ENCODE data around the gene TRIM32. TPM values are rescaled to one million over a fixed set of nuclear protein-coding genes. Genes with fewer than 3 reads are reported as not detected.

Gene TRIM32
- polyA plus RNA-seq, 3 donors, result 0.40 to 1.4 (median 1.3) TPM

DNA sequence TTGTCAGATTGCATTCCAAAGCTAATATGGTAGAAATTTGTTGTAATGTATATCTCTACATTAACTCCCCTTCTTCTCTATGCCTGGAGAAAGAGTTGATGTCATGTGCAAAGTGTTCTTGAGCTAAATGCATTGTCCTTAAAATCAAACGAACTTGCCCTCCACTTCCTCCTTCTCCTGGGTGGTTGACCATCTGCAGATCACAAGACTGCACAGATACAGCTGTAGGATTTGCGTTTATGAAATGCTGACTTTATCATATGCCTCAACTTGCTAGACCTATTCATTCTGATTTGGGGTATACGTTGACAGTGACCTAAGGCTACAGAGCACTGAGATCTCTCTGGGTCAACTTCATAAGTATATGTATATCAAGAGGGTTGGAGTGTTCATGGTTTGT, 8.3 kb downstream of the TRIM32 start:
- H3K36me3 Mint-ChIP-seq, result peaks cover 18 to 21% of the 10 kb centered on the region in 2 donors
- H3K79me2 ChIP-seq (ENCODE audit: insufficient read depth, low read length), result no peaks in the 10 kb centered on the region
- H4K20me1 ChIP-seq (ENCODE audit: insufficient read depth, low read length), result no peaks in the 10 kb centered on the region
- peaks cover 0 to 7% (median 1%) of the 10 kb centered on the region in 7 donors for H3K9me3 Mint-ChIP-seq
- no peak overlapping the region for H2AFZ ChIP-seq (ENCODE audit: insufficient read depth, low read depth, low read length, poor library complexity, severe bottlenecking)
- peaks cover 0 to 4% (median 0%) of the 10 kb centered on the region in 3 donors for H3K27me3 Mint-ChIP-seq (ENCODE audit: low read depth in 3 of 3)
- peaks cover 4% of the 10 kb centered on the region for H3K4me1 Mint-ChIP-seq
- H3K9ac ChIP-seq (ENCODE audit: insufficient read depth, low read length, poor library complexity, severe bottlenecking), result no peak overlapping the region
- intact Hi-C loops (cut with micrococcal nuclease), result no loop called here
- H3K4me1 ChIP-seq (ENCODE audit: control insufficient read depth in 1 of 2, insufficient read depth in 2 of 2, low read length in 2 of 2), result no peaks in the 10 kb centered on the region
- H3K4me3 ChIP-seq (replicated peaks in 1 of 3; ENCODE audit: low read depth in 2 of 3, low read length in 3 of 3), result no peak overlapping the region
- no peaks in the 10 kb centered on the region for H3K27me3 ChIP-seq (ENCODE audit: control insufficient read depth in 2 of 2, insufficient read depth in 2 of 2, low read length in 2 of 2)
- H3K36me3 ChIP-seq (replicated peaks in 1 of 2; ENCODE audit: control insufficient read depth in 1 of 2, insufficient read depth in 2 of 2, low read length in 2 of 2), result peaks cover 13 to 25% of the 10 kb centered on the region in 2 donors
- DNase-seq, result no peak
- no peak for TF ChIP-seq CTCF (IDR thresholded peaks at IDR 0.05)
- no peak overlapping the region for H3K4me2 ChIP-seq (replicated peaks; ENCODE audit: extremely low read depth, low read length, poor library complexity, severe bottlenecking)
- no peak overlapping the region for H3K4me3 Mint-ChIP-seq
- no peak overlapping the region for H3K27ac Mint-ChIP-seq
- WGBS (ENCODE audit: insufficient coverage), result no CpG with 5 or more reads among the region's 3 CpGs
- no peak overlapping the region for H3K27ac ChIP-seq (ENCODE audit: low read depth in 1 of 2, low read length in 2 of 2)
- no peaks in the 10 kb centered on the region for H3K9me3 ChIP-seq (replicated peaks in 1 of 2; ENCODE audit: control insufficient read depth in 1 of 2, insufficient read depth in 1 of 2, low read length in 2 of 2)

GRCh38 chr9:116697362-116697761, 10.3 kb downstream of the TRIM32 start:
- Mint-ChIP-seq H3K4me1 (peaks cover 4% of the 10 kb centered on the region), H3K36me3 (peaks cover 20 to 21% of the 10 kb centered on the region in 2 donors), H3K27me3 (ENCODE audit: low read depth in 3 of 3) (peaks cover 0 to 4% (median 0%) of the 10 kb centered on the region in 3 donors), H3K4me3 (no peak overlapping the region), H3K9me3 (peaks cover 0 to 7% (median 1%) of the 10 kb centered on the region in 7 donors), H3K27ac (no peak overlapping the region)
- intact Hi-C loops (cut with micrococcal nuclease), result no loop called here
- peaks cover 13 to 25% of the 10 kb centered on the region in 2 donors for H3K36me3 ChIP-seq (replicated peaks in 1 of 2; ENCODE audit: control insufficient read depth in 1 of 2, insufficient read depth in 2 of 2, low read length in 2 of 2)
- no peaks in the 10 kb centered on the region for H3K27me3 ChIP-seq (ENCODE audit: control insufficient read depth in 2 of 2, insufficient read depth in 2 of 2, low read length in 2 of 2)
- WGBS (ENCODE audit: insufficient coverage), result no CpG with 5 or more reads among the region's 1 CpG
- no peak overlapping the region for H3K4me2 ChIP-seq (replicated peaks; ENCODE audit: extremely low read depth, low read length, poor library complexity, severe bottlenecking)
- H3K9me3 ChIP-seq (replicated peaks in 1 of 2; ENCODE audit: control insufficient read depth in 1 of 2, insufficient read depth in 1 of 2, low read length in 2 of 2), result no peaks in the 10 kb centered on the region
- H2AFZ ChIP-seq (ENCODE audit: insufficient read depth, low read depth, low read length, poor library complexity, severe bottlenecking), result no peak overlapping the region
- no peak overlapping the region for H3K9ac ChIP-seq (ENCODE audit: insufficient read depth, low read length, poor library complexity, severe bottlenecking)
- no peaks in the 10 kb centered on the region for H4K20me1 ChIP-seq (ENCODE audit: insufficient read depth, low read length)
- no peaks in the 10 kb centered on the region for H3K79me2 ChIP-seq (ENCODE audit: insufficient read depth, low read length)
- no peak for TF ChIP-seq CTCF (IDR thresholded peaks at IDR 0.05)
- no peak overlapping the region for H3K4me3 ChIP-seq (replicated peaks in 1 of 3; ENCODE audit: low read depth in 2 of 3, low read length in 3 of 3)
- no peak overlapping the region for H3K27ac ChIP-seq (ENCODE audit: low read depth in 1 of 2, low read length in 2 of 2)
- DNase-seq, result no peak
- H3K4me1 ChIP-seq (ENCODE audit: control insufficient read depth in 1 of 2, insufficient read depth in 2 of 2, low read length in 2 of 2), result no peaks in the 10 kb centered on the region

All from CD14-positive monocyte (primary cell).